ENCODE data around the gene MAPKAP1.

MAPKAP1 gene

GRCh38 chr9:125745682-125746016 is 38.6 kb upstream of the MAPKAP1 start:
- no peak for DNase-seq (ENCODE audit: low spot score)

GRCh38 chr9:125745018-125745417 is 38.0 kb upstream of the MAPKAP1 start:
- no peak for DNase-seq (ENCODE audit: low spot score)
- TF ChIP-seq CTCF (IDR thresholded peaks at IDR 0.05; ENCODE audit: extremely low read depth, missing control alignments) = no peak

More at GRCh38 chr9:125745682-125746016, 38.6 kb upstream of the MAPKAP1 start:
- no peak for TF ChIP-seq CTCF (IDR thresholded peaks at IDR 0.05; ENCODE audit: extremely low read depth, missing control alignments)

GRCh38 chr9:125744616-125745015 is 37.6 kb upstream of the MAPKAP1 start:
- TF ChIP-seq CTCF (IDR thresholded peaks at IDR 0.05; ENCODE audit: extremely low read depth, missing control alignments) = no peak
- no peak for DNase-seq (ENCODE audit: low spot score)

- TF ChIP-seq CTCF (IDR thresholded peaks at IDR 0.05; ENCODE audit: extremely low read depth, missing control alignments) = no peak
- DNase-seq (ENCODE audit: low spot score) = no peak
Observed at GRCh38 chr9:125743682-125744428, 36.8 kb upstream of the MAPKAP1 start.

- no peak for DNase-seq (ENCODE audit: low spot score)
- TF ChIP-seq CTCF (IDR thresholded peaks at IDR 0.05; ENCODE audit: extremely low read depth, missing control alignments) = no peak
Observed at GRCh38 chr9:125742657-125743056, 35.6 kb upstream of the MAPKAP1 start.

GRCh38 chr9:125739436-125739835 is 32.4 kb upstream of the MAPKAP1 start:
- no peak for DNase-seq (ENCODE audit: low spot score)
- no peak for TF ChIP-seq CTCF (IDR thresholded peaks at IDR 0.05; ENCODE audit: extremely low read depth, missing control alignments)

GRCh38 chr9:125732562-125732961 is 25.6 kb upstream of the MAPKAP1 start:
- no peak for TF ChIP-seq CTCF (IDR thresholded peaks at IDR 0.05; ENCODE audit: extremely low read depth, missing control alignments)
- no peak for DNase-seq (ENCODE audit: low spot score)
